ENCODE results near the gene LARGE1. TPM values are rescaled to one million over a fixed set of nuclear protein-coding genes. Genes with fewer than 3 reads are reported as not detected.

LARGE1 gene
- total RNA-seq, 1 experiment from 2014 or later, result 1.5 TPM

- H3K9ac ChIP-seq (ENCODE audit: low read length), result no peak overlapping the region
- H3K9me3 ChIP-seq (ENCODE audit: control insufficient read depth in 1 of 2, insufficient read depth in 1 of 2, low read depth in 1 of 2, low read length in 2 of 2), result peaks cover 13 to 28% of the 10 kb centered on the region in 2 experiments; a peak in 2 of 4 replicates
- H3K27ac ChIP-seq (ENCODE audit: low read depth, low read length), result no peak overlapping the region
- no peaks in the 10 kb centered on the region for H3K79me2 ChIP-seq (ENCODE audit: insufficient read depth, low read length)
- ATAC-seq (no peak), DNase-seq (ENCODE audit: low read depth, low spot score) (no peak)
- no TSS peak for BruUV-seq (replicated peaks)
- TF ChIP-seq MAX (IDR thresholded peaks at IDR 0.05) (no peak), CBX3 (IDR thresholded peaks at IDR 0.05; ENCODE audit: low read depth) (no peak), POLR2A (IDR thresholded peaks at IDR 0.05; ENCODE audit: borderline replicate concordance, extremely low read depth, insufficient read depth, insufficient read length) (no peak), RAD21 (IDR thresholded peaks at IDR 0.05; ENCODE audit: low read depth) (no peak), ZFX (IDR thresholded peaks at IDR 0.05) (no peak), YY1 (IDR thresholded peaks at IDR 0.05; ENCODE audit: extremely low read depth, insufficient replicate concordance, low read depth, low read length) (no peak), ZBTB33 (IDR thresholded peaks at IDR 0.05; ENCODE audit: extremely low read depth, insufficient replicate concordance, low read length) (no peak), JUND (IDR thresholded peaks at IDR 0.05) (no peak), REST (IDR thresholded peaks at IDR 0.05; ENCODE audit: low read depth) (no peak), EZH2 (IDR thresholded peaks at IDR 0.05) (no peak), ZNF274 (IDR thresholded peaks at IDR 0.05; ENCODE audit: low read depth, low read length) (no peak), ATF3 (IDR thresholded peaks at IDR 0.05) (no peak)
- POLR2A ChIA-PET, result no interaction called here
- H3K27me3 ChIP-seq (ENCODE audit: insufficient read depth, low read length), result no peaks in the 10 kb centered on the region
- no peaks in the 10 kb centered on the region for H3K36me3 ChIP-seq (ENCODE audit: control insufficient read depth in 1 of 2, insufficient read depth in 2 of 2, low read length in 2 of 2)
- no peaks in the 10 kb centered on the region for H3K9me2 ChIP-seq (ENCODE audit: insufficient read depth)
- H3K4me1 ChIP-seq (ENCODE audit: control insufficient read depth in 1 of 2, insufficient read depth in 2 of 2, low read length in 2 of 2), result no peaks in the 10 kb centered on the region
- H3K4me2 ChIP-seq (ENCODE audit: low read length), result no peak overlapping the region
- H2AFZ ChIP-seq (ENCODE audit: low read depth, low read length, poor library complexity, severe bottlenecking), result no peak overlapping the region
- RAD21 ChIA-PET (ENCODE audit: low non-redundant PET in 1 of 2, low total read pairs in 2 of 2, uncharacterized antibody in 2 of 2, unreplicated experiment in 2 of 2), result no interaction called here
- no peak overlapping the region for H3K4me3 ChIP-seq (replicated peaks in 1 of 2; ENCODE audit: low read depth in 1 of 2, low read length in 2 of 2)
- intact Hi-C loops (cut with micrococcal nuclease), result no loop called here
- no peaks in the 10 kb centered on the region for H4K20me1 ChIP-seq (ENCODE audit: insufficient read depth)
- CTCF ChIA-PET, result no interaction called here
Observed at GRCh38 chr22:33803371-33804282, 116.6 kb downstream of the LARGE1 start.
